ENCODE results near the gene NHERF1.

GRCh38 chr17:74814453-74814852, 66.0 kb downstream of the NHERF1 start:
- TF ChIP-seq CSDC2 (CRISPR knock-in tag; IDR thresholded peaks at IDR 0.05) (no peak), TOX (CRISPR knock-in tag; IDR thresholded peaks at IDR 0.05; ENCODE audit: borderline replicate concordance) (no peak), BACH2 (CRISPR knock-in tag; IDR thresholded peaks at IDR 0.05; ENCODE audit: borderline replicate concordance) (no peak), POU6F1 (CRISPR knock-in tag; IDR thresholded peaks at IDR 0.05; ENCODE audit: borderline replicate concordance, low read depth) (no peak), CREB5 (CRISPR knock-in tag; IDR thresholded peaks at IDR 0.05; ENCODE audit: low read depth) (no peak), RARB (CRISPR knock-in tag; IDR thresholded peaks at IDR 0.05) (no peak), ZNF8 (CRISPR knock-in tag; IDR thresholded peaks at IDR 0.05) (no peak)

Data from SK-N-SH treated with all-trans-retinoic acid at 6 μM for 48 hours (cell line).